ENCODE results near the gene PLA2G2F.

The PLA2G2F gene

GRCh38 chr1:20138961-20139550 lies at the start of gene PLA2G2F:
PLA2G2F (plus strand) TSS chr1:20139323; CDS start chr1:20139428, 105 bp downstream.
- no peak for DNase-seq

- no peak for DNase-seq
These were observed 49.6 kb upstream of the PLA2G2F start for GRCh38 chr1:20089328-20090077.

- DNase-seq: no peak
These were observed 49.0 kb upstream of the PLA2G2F start for GRCh38 chr1:20090119-20090518.

- no peak for DNase-seq
These were observed 48.5 kb upstream of the PLA2G2F start for GRCh38 chr1:20090641-20091040.

- no peak for DNase-seq
These were observed 45.8 kb upstream of the PLA2G2F start for GRCh38 chr1:20093303-20093702.

- no peak for DNase-seq
These were observed 45.2 kb upstream of the PLA2G2F start for GRCh38 chr1:20093940-20094391.

GRCh38 chr1:20095564-20096434 lies 43.3 kb upstream of the PLA2G2F start:
- no peak for DNase-seq

- no peak for DNase-seq
These were observed 42.2 kb upstream of the PLA2G2F start for GRCh38 chr1:20096840-20097447.

- no peak for DNase-seq
These were observed 39.6 kb upstream of the PLA2G2F start for GRCh38 chr1:20099533-20099932.

GRCh38 chr1:20100632-20101355 lies 38.3 kb upstream of the PLA2G2F start:
- no peak for DNase-seq

GRCh38 chr1:20102875-20103274 lies 36.2 kb upstream of the PLA2G2F start:
- no peak for DNase-seq

GRCh38 chr1:20105856-20106255 lies 33.3 kb upstream of the PLA2G2F start:
- no peak for DNase-seq

- DNase-seq: no peak
These were observed 31.8 kb upstream of the PLA2G2F start for GRCh38 chr1:20107351-20107750.

- DNase-seq: no peak
These were observed 31.3 kb upstream of the PLA2G2F start for GRCh38 chr1:20107796-20108195.

GRCh38 chr1:20108366-20109123 lies 30.6 kb upstream of the PLA2G2F start:
- DNase-seq: no peak

GRCh38 chr1:20109223-20109856 lies 29.8 kb upstream of the PLA2G2F start:
- DNase-seq: no peak

GRCh38 chr1:20110679-20111078 lies 28.4 kb upstream of the PLA2G2F start:
- no peak for DNase-seq

- no peak for DNase-seq
These were observed 27.7 kb upstream of the PLA2G2F start for GRCh38 chr1:20111452-20111851.

GRCh38 chr1:20112279-20113000 lies 26.7 kb upstream of the PLA2G2F start:
- no peak for DNase-seq

- no peak for DNase-seq
These were observed 25.0 kb upstream of the PLA2G2F start for GRCh38 chr1:20114021-20114648.
